Neutrophil (primary cell): ENCODE measurements around the gene CAPN1.

Source experiments
- H3K27ac ChIP-seq: fragments of 200-600 bp; sonication (generic); 2 replicates; pipeline ENCODE4 v1.5.1; 2016; ENCODE audit warnings: mild to moderate bottlenecking, moderate library complexity
- H3K27me3 ChIP-seq: fragments of 200-600 bp; sonication (generic); 2 replicates; pipeline ENCODE4 v1.6.0; 2016; ENCODE audit warnings: mild to moderate bottlenecking
- H3K36me3 ChIP-seq: fragments of 200-600 bp; sonication (generic); 2 replicates; pipeline ENCODE4 v1.5.1; 2017
- H3K4me1 ChIP-seq, 2 experiments: fragments of 200-600 bp in 1 of 2; sonication (generic) in 1 of 2; 1 replicate in 1 of 2; 2 replicates in 1 of 2; pipeline versions ENCODE4 v1.5.1 to v1.6.1; 2013 to 2016; ENCODE audit warnings: low read depth in 1 of 2, low read length in 1 of 2, mild to moderate bottlenecking in 1 of 2, moderate library complexity in 1 of 2; ENCODE audit not compliant: control insufficient read depth in 1 of 2, insufficient read depth in 1 of 2
- H3K4me3 ChIP-seq, 2 experiments: fragments of 200-600 bp in 1 of 2; sonication (generic) in 1 of 2; 1 replicate in 1 of 2; 2 replicates in 1 of 2; pipeline ENCODE4 v1.5.1; 2013 to 2016; ENCODE audit warnings: low read depth in 1 of 2, low read length in 1 of 2, mild to moderate bottlenecking in 1 of 2, moderate library complexity in 1 of 2
- H3K9me3 ChIP-seq: fragments of 200-600 bp; sonication (generic); 2 replicates; pipeline ENCODE4 v1.5.1; 2016
- CTCF ChIP-seq: fragments of 200-600 bp; sonication (generic); IDR thresholded peaks from 2 replicates; pipeline ENCODE4 v1.5.1; 2016; ENCODE audit warnings: antibody characterized with exemption

CAPN1 gene

GRCh38 chr11:65156926-65157325 is 24.8 kb upstream of the CAPN1 start:
- no peak for TF ChIP-seq CTCF
- H3K9me3 ChIP-seq: no peaks in the 10 kb centered on the region
- H3K36me3 ChIP-seq: no peaks in the 10 kb centered on the region

GRCh38 chr11:65157336-65157735 is 24.4 kb upstream of the CAPN1 start:
- Histone ChIP-seq H3K36me3 (no peaks in the 10 kb centered on the region), H3K4me3 (no peak overlapping the region), H3K27ac (no peak overlapping the region), H3K4me1 (peaks cover 6 to 12% of the 10 kb centered on the region in 2 experiments), H3K9me3 (no peaks in the 10 kb centered on the region), H3K27me3 (no peaks in the 10 kb centered on the region)
- no peak for TF ChIP-seq CTCF

More at GRCh38 chr11:65156926-65157325, 24.8 kb upstream of the CAPN1 start:
- H3K4me1 ChIP-seq: peaks cover 10 to 12% of the 10 kb centered on the region in 2 experiments
- no peaks in the 10 kb centered on the region for H3K27me3 ChIP-seq
- H3K27ac ChIP-seq: no peak overlapping the region
- no peak overlapping the region for H3K4me3 ChIP-seq

- Histone ChIP-seq H3K9me3 (no peaks in the 10 kb centered on the region), H3K4me3 (no peak overlapping the region), H3K27me3 (no peaks in the 10 kb centered on the region), H3K4me1 (peaks cover 6 to 12% of the 10 kb centered on the region in 2 experiments), H3K36me3 (no peaks in the 10 kb centered on the region), H3K27ac (no peak overlapping the region)
- TF ChIP-seq CTCF: no peak
Measured at GRCh38 chr11:65159012-65159411, 22.7 kb upstream of the CAPN1 start.

GRCh38 chr11:65160643-65161042 is 21.1 kb upstream of the CAPN1 start:
- Histone ChIP-seq H3K27ac (no peak overlapping the region), H3K27me3 (no peaks in the 10 kb centered on the region), H3K9me3 (no peaks in the 10 kb centered on the region), H3K4me3 (no peak overlapping the region), H3K36me3 (no peaks in the 10 kb centered on the region), H3K4me1 (peaks cover 6 to 12% of the 10 kb centered on the region in 2 experiments)
- no peak for TF ChIP-seq CTCF

GRCh38 chr11:65163684-65164083 is 18.0 kb upstream of the CAPN1 start:
- Histone ChIP-seq H3K36me3 (no peaks in the 10 kb centered on the region), H3K4me3 (no peak overlapping the region), H3K27me3 (no peaks in the 10 kb centered on the region), H3K4me1 (no peaks in the 10 kb centered on the region), H3K9me3 (no peaks in the 10 kb centered on the region), H3K27ac (no peak overlapping the region)
- TF ChIP-seq CTCF: no peak
